Naive thymus-derived CD8-positive, alpha-beta T cell (primary cell): ENCODE results near the gene SNX1. TPM values are rescaled to one million over a fixed set of nuclear protein-coding genes. Genes with fewer than 3 reads are reported as not detected.
"Not testable (repeated sequence)": the region's sequence is repeated elsewhere in the genome, so short reads cannot be mapped to it uniquely, and the experiment has no call there.

ENCODE experiments used
- ATAC-seq, 2 donors: fragments of 150-1000 bp; cut with Tn5 transposase in 1 of 2; sonication (Bioruptor Pico), chemical (Tn5 transposase) in 1 of 2; 1 replicate in 1 of 2; 2 replicates in 1 of 2; pipeline ENCODE4 v1.10.0; 2021; ENCODE audit warnings: mild to moderate bottlenecking in 2 of 2, moderate library complexity in 2 of 2
- POLR2A ChIA-PET: fragments of 350-600 bp; sonication (Branson Sonifier 250); formaldehyde crosslinking; loops from one replicate; lab custom pipeline; 2021; ENCODE audit warnings: antibody characterized with exemption; lab: Charles Lee
- DNase-seq, 10 donors: peaks; one replicate each; pipeline versions ENCODE4 v3.0.0 to v3.0.0-alpha.2; 2020 to 2022
- H3K27ac Mint-ChIP-seq, 10 donors: one replicate each; pipeline ENCODE4 v1.8.0; 2020 to 2022; ENCODE audit warnings: mild to moderate bottlenecking in 10 of 10, mixed read lengths in 10 of 10, moderate library complexity in 4 of 10, inconsistent platforms in 1 of 10
- H3K27me3 Mint-ChIP-seq, 5 donors: one replicate each; pipeline ENCODE4 v1.8.0; 2021 to 2022; ENCODE audit warnings: mixed read lengths in 5 of 5
- H3K36me3 Mint-ChIP-seq, 3 donors: one replicate each; pipeline ENCODE4 v1.8.0; 2020 to 2022; ENCODE audit warnings: mixed read lengths in 3 of 3, mild to moderate bottlenecking in 2 of 3, inconsistent platforms in 1 of 3
- H3K4me1 Mint-ChIP-seq, 4 donors: one replicate each; pipeline ENCODE4 v1.8.0; 2021 to 2022; ENCODE audit warnings: mixed read lengths in 4 of 4
- H3K4me3 Mint-ChIP-seq, 10 donors: one replicate each; pipeline ENCODE4 v1.8.0; 2020 to 2022; ENCODE audit warnings: mild to moderate bottlenecking in 10 of 10, mixed read lengths in 10 of 10, moderate library complexity in 6 of 10, inconsistent platforms in 1 of 10
- H3K9me3 Mint-ChIP-seq, 9 donors: one replicate each; pipeline ENCODE4 v1.8.0; 2020 to 2022; ENCODE audit warnings: mixed read lengths in 9 of 9, mild to moderate bottlenecking in 3 of 9, inconsistent platforms in 1 of 9, moderate library complexity in 1 of 9
- polyA plus RNA-seq, 3 donors: library from polyadenylated mRNA; unstranded; fragments of 300-500 nt; fragmentation: Illumina TruSeq; gene quantifications; one replicate each; pipeline ENCODE4 v1.2.3, GENCODE V29; 2021
- total RNA-seq, 8 experiments: library from RNA in 2 of 8; stranded (reverse) in 2 of 8; gene quantifications; one replicate each; pipeline ENCODE4 v1.2.3 and lab custom pipeline; 2021 to 2026

The SNX1 gene
- total and polyA plus RNA-seq, 5 experiments from 2014 or later, result 42.7 to 143 (median 72.6) TPM

- ATAC-seq (no peak), DNase-seq (no peak)
- H3K27me3 Mint-ChIP-seq, result no peaks in the 10 kb centered on the region
- H3K4me3 Mint-ChIP-seq, result no peak overlapping the region
- no peaks in the 10 kb centered on the region for H3K36me3 Mint-ChIP-seq
- H3K4me1 Mint-ChIP-seq, result no peaks in the 10 kb centered on the region
- POLR2A ChIA-PET, result no interaction called here
- H3K9me3 Mint-ChIP-seq, result peaks cover 0 to 2% (median 0%) of the 10 kb centered on the region in 9 donors
- H3K27ac Mint-ChIP-seq, result no peak overlapping the region
These were observed 35.1 kb upstream of the SNX1 start for GRCh38 chr15:64060716-64061115.

- H3K36me3 Mint-ChIP-seq, result peaks cover 0 to 3% (median 0%) of the 10 kb centered on the region in 3 donors
- H3K27ac Mint-ChIP-seq, result no peak overlapping the region
- ATAC-seq (no peak), DNase-seq (no peak)
- H3K4me1 Mint-ChIP-seq, result peaks cover 6 to 13% (median 8%) of the 10 kb centered on the region in 4 donors
- POLR2A ChIA-PET, result interaction anchor here (1.3 to 2.0 kb wide), 2 partner anchors 121 to 314 kb away, joined by 3 to 12 read pairs; no protein-coding TSS in a partner anchor
- H3K27me3 Mint-ChIP-seq, result no peaks in the 10 kb centered on the region
- no peak overlapping the region for H3K4me3 Mint-ChIP-seq
- no peaks in the 10 kb centered on the region for H3K9me3 Mint-ChIP-seq
These were observed 29.3 kb upstream of the SNX1 start for GRCh38 chr15:64066451-64066850.

GRCh38 chr15:64067564-64068030 is 28.2 kb upstream of the SNX1 start:
- Mint-ChIP-seq H3K27me3 (no peaks in the 10 kb centered on the region), H3K27ac (peak overlapping the region in 4 of 10 donors; percentile 56 to 71 (median 68)), H3K4me3 (no peak overlapping the region)

GRCh38 chr15:64068133-64068532 is 27.6 kb upstream of the SNX1 start:
- peak overlapping the region in 1 of 10 donors; percentile 71 for H3K27ac Mint-ChIP-seq
- DNase-seq (no peak), ATAC-seq (no peak)
- H3K36me3 Mint-ChIP-seq, result peaks cover 0 to 17% (median 5%) of the 10 kb centered on the region in 3 donors
- no peaks in the 10 kb centered on the region for H3K27me3 Mint-ChIP-seq
- H3K4me3 Mint-ChIP-seq, result no peak overlapping the region
- H3K4me1 Mint-ChIP-seq, result peaks cover 6 to 13% (median 8%) of the 10 kb centered on the region in 4 donors
- POLR2A ChIA-PET, result interaction anchor here (1.1 to 2.0 kb wide), 2 partner anchors 168 to 316 kb away, joined by 3 to 12 read pairs; no protein-coding TSS in a partner anchor
- H3K9me3 Mint-ChIP-seq, result no peaks in the 10 kb centered on the region

More at GRCh38 chr15:64067564-64068030, 28.2 kb upstream of the SNX1 start:
- no peaks in the 10 kb centered on the region for H3K9me3 Mint-ChIP-seq
- H3K36me3 Mint-ChIP-seq, result peaks cover 0 to 12% (median 5%) of the 10 kb centered on the region in 3 donors
- ATAC-seq (peak; percentile 90), DNase-seq (peak; percentile 31 to 82 (median 72))
- POLR2A ChIA-PET, result interaction anchor here (1.1 to 2.0 kb wide), 3 partner anchors 122 to 315 kb away, joined by 3 to 12 read pairs (median 3); no protein-coding TSS in a partner anchor
- H3K4me1 Mint-ChIP-seq, result peaks cover 6 to 13% (median 8%) of the 10 kb centered on the region in 4 donors

- POLR2A ChIA-PET, result no interaction called here
- ATAC-seq, result no peak
These were observed 25.7 kb upstream of the SNX1 start for GRCh38 chr15:64070106-64070505.

GRCh38 chr15:64070965-64071851 is 24.6 kb upstream of the SNX1 start:
- peaks cover 0 to 31% (median 5%) of the 10 kb centered on the region in 3 donors for H3K36me3 Mint-ChIP-seq
- H3K4me1 Mint-ChIP-seq, result peaks cover 8 to 16% (median 12%) of the 10 kb centered on the region in 4 donors
- H3K4me3 Mint-ChIP-seq, result peak overlapping the region in 1 of 10 donors; percentile 20
- H3K27me3 Mint-ChIP-seq, result no peaks in the 10 kb centered on the region
- POLR2A ChIA-PET, result interaction anchor here (0.6 kb wide), 1 partner anchor 18 kb away, joined by 3 read pairs; no protein-coding TSS in a partner anchor
- DNase-seq (no peak), ATAC-seq (no peak)
- peak overlapping the region in 3 of 10 donors; percentile 10 to 59 (median 35) for H3K27ac Mint-ChIP-seq
- no peaks in the 10 kb centered on the region for H3K9me3 Mint-ChIP-seq

More at GRCh38 chr15:64070106-64070505, 25.7 kb upstream of the SNX1 start:
- no peaks in the 10 kb centered on the region for H3K9me3 Mint-ChIP-seq
- no peak overlapping the region for H3K4me3 Mint-ChIP-seq
- no peak for DNase-seq
- H3K36me3 Mint-ChIP-seq, result peaks cover 0 to 25% (median 5%) of the 10 kb centered on the region in 3 donors
- H3K4me1 Mint-ChIP-seq, result peaks cover 6 to 13% (median 8%) of the 10 kb centered on the region in 4 donors
- H3K27ac Mint-ChIP-seq, result peak overlapping the region in 1 of 10 donors; percentile 15
- H3K27me3 Mint-ChIP-seq, result no peaks in the 10 kb centered on the region

GRCh38 chr15:64071931-64072765 is 23.6 kb upstream of the SNX1 start:
- Mint-ChIP-seq H3K4me1 (peaks cover 8 to 18% (median 14%) of the 10 kb centered on the region in 4 donors), H3K36me3 (peaks cover 0 to 31% (median 5%) of the 10 kb centered on the region in 3 donors), H3K27me3 (no peaks in the 10 kb centered on the region), H3K9me3 (no peaks in the 10 kb centered on the region), H3K4me3 (no peak overlapping the region), H3K27ac (peak overlapping the region in 4 of 10 donors; percentile 9 to 79 (median 12))
- no peak for ATAC-seq
- DNase-seq, result no peak
- POLR2A ChIA-PET, result no interaction called here

- Mint-ChIP-seq H3K9me3 (no peaks in the 10 kb centered on the region), H3K27me3 (no peaks in the 10 kb centered on the region), H3K4me1 (peaks cover 4 to 16% (median 8%) of the 10 kb centered on the region in 4 donors), H3K36me3 (peaks cover 0 to 35% (median 5%) of the 10 kb centered on the region in 3 donors), H3K4me3 (no peak overlapping the region), H3K27ac (peak overlapping the region in 2 of 10 donors; percentile 6 to 79)
- DNase-seq, result no peak
- no peak for ATAC-seq
- POLR2A ChIA-PET, result no interaction called here
These were observed 23.0 kb upstream of the SNX1 start for GRCh38 chr15:64072812-64073211.

- H3K4me3 Mint-ChIP-seq, POLR2A ChIA-PET, DNase-seq, ATAC-seq, H3K9me3 Mint-ChIP-seq, H3K27me3 Mint-ChIP-seq: not testable (repeated sequence)
- Mint-ChIP-seq H3K36me3 (peaks cover 0 to 37% (median 5%) of the 10 kb centered on the region in 3 donors), H3K27ac (peak overlapping the region in 2 of 10 donors; percentile 45 to 52), H3K4me1 (peaks cover 2 to 14% (median 5%) of the 10 kb centered on the region in 4 donors)
These were observed 22.3 kb upstream of the SNX1 start for GRCh38 chr15:64073496-64073895.

GRCh38 chr15:64082757-64083156 is 13.0 kb upstream of the SNX1 start:
- no peaks in the 10 kb centered on the region for H3K27me3 Mint-ChIP-seq
- H3K4me1 Mint-ChIP-seq, result no peaks in the 10 kb centered on the region
- POLR2A ChIA-PET, result interaction anchor here (0.5 kb wide), 1 partner anchor 9 kb away, joined by 7 read pairs; no protein-coding TSS in a partner anchor
- no peaks in the 10 kb centered on the region for H3K9me3 Mint-ChIP-seq
- no peak for ATAC-seq
- no peak overlapping the region for H3K4me3 Mint-ChIP-seq
- H3K36me3 Mint-ChIP-seq, result peaks cover 0 to 51% (median 3%) of the 10 kb centered on the region in 3 donors
- no peak overlapping the region for H3K27ac Mint-ChIP-seq
- DNase-seq, result no peak

- H3K27me3 Mint-ChIP-seq, result no peaks in the 10 kb centered on the region
These were observed 6.1 kb upstream of the SNX1 start for GRCh38 chr15:64089543-64090280.

More at GRCh38 chr15:64089543-64090280, 6.1 kb upstream of the SNX1 start:
- H3K9me3 Mint-ChIP-seq, result no peaks in the 10 kb centered on the region
- peak overlapping the region in 2 of 10 donors; percentile 36 to 69 for H3K4me3 Mint-ChIP-seq
- H3K36me3 Mint-ChIP-seq, result peaks cover 4 to 43% (median 10%) of the 10 kb centered on the region in 3 donors
- H3K4me1 Mint-ChIP-seq, result peaks cover 27 to 52% (median 42%) of the 10 kb centered on the region in 4 donors
- DNase-seq, result no peak
- no peak for ATAC-seq
- POLR2A ChIA-PET, result interaction anchor here (0.5 to 0.6 kb wide), 2 partner anchors 18 to 630 kb away, joined by 3 to 6 read pairs; no protein-coding TSS in a partner anchor
- H3K27ac Mint-ChIP-seq, result peak overlapping the region in 5 of 10 donors; percentile 19 to 79 (median 49)
